GM19328 (cell line): ENCODE measurements around the gene LIG4.
"Not testable (repeated sequence)": the region's sequence is repeated elsewhere in the genome, so short reads cannot be mapped to it uniquely, and the experiment has no call there.

Experiments used
- ATAC-seq: cut with Tn5 transposase; IDR thresholded peaks from one replicate; pipeline ENCODE4 v1.9.1; 2021; ENCODE audit warnings: mild to moderate bottlenecking, moderate library complexity; ENCODE audit not compliant: unreplicated experiment

The LIG4 gene

DNA sequence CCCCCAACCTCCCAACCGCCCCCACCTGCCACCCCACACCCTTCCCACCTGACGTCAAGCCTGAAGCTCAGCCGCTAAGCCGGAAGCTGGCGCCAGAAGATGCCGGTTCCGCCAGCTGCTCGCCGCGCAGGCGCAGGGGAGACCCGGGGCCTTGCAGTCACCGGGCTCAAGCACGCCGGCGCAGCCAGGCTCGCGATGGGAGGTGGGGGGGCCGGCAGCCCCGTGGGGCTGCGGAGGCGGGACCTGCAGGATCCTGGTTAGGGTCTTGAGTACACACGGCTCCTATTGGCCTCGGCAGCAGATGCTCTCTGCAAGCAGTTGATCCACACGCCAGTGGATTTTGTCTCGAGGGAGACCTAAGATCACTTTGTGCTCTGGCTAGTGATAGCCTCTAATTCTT is at the start of gene LIG4:
LIG4 (minus strand) TSS at position 101 of the 400 bp plus-strand sequence. CDS start 4,268 bp downstream, outside the sequence.
- ATAC-seq = peak; percentile 54

GRCh38 chr13:108263621-108264355 is 48.5 kb upstream of the LIG4 start:
- ATAC-seq = no peak

GRCh38 chr13:108257248-108257647 is 41.9 kb upstream of the LIG4 start:
- no peak for ATAC-seq

DNA sequence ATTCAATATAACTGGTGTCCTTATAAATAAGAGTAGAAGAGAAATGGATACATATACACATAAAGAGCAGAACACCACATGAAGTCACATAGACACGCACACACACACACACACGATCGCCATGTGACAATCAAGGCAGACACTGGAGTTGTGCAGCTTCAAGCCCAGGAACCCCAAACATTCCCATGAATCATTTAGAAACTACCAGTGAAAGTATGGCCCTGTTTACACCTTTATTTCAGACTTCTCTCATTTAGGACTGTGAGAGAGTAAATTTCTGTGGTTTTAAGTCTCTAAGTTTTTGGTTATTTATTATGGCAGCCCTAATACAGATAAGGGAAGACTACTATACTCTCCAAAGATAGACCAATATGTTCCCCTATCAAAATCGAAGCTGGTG is 33.8 kb upstream of the LIG4 start:
- ATAC-seq = no peak

DNA sequence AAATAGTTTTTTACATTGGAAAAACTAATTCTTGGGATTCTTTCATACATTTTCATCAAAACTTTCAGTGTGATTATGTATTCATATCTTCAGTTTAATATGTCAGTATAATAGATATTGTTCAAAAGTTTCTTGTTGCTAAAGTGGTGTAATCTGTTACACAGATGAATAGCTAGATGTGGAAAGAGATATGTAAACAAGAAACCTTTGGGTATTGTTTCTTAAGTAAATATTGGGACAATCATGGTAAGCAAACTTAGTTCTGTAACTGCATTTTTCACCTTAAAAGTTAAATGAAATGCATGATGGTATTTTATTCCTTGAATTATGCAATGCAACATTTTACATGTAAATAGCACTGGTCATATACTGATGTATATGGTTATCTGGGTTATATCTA is 15.0 kb upstream of the LIG4 start:
- ATAC-seq = no peak

DNA sequence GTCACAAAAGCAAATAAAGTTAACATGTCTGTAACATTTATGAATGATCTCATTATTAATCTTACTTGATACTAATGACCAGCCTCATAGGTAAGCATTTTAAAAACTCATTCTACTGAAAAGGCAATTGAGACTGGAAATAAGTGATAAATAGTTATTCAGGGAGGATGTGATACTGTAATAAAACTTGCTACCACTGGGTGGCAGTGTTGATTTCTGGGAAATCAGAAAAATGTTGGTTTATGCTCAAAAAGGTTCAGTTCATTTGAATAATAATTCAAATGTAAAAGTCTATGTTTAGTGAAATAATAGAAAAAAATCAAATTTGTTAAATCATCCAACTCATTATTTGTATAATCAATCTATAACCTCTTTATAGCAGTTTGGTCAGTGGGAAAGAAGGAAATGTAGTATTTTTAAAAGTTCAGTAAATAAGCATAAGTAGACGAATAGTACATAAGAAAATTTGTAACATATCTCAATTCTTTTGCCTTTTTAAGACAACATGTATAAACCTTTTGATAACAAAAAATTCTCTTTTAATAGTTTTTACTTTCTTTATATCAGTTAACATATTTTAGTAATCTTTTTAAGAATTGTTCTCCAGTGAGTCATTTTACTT is 12.4 kb upstream of the LIG4 start:
- ATAC-seq = no peak

DNA sequence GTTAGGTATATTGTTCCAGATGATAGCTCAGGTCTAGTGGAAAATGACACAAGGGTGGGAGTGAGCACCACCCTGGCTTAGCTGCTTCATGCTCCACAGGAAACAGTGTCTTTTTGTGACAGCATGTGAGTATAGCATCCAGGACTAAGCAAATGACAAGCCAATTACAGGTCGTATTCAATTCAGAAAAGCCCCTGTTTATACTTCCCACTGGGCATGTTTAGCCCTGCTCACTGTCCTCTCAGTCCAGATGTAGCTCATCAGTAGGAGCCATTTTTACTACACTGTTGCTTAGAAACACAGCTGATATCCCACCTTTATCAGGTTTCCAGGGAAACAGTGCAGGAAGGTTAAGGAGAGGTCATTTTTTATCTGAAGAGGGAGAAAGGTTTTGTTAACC is 10.8 kb upstream of the LIG4 start:
- no peak for ATAC-seq

DNA sequence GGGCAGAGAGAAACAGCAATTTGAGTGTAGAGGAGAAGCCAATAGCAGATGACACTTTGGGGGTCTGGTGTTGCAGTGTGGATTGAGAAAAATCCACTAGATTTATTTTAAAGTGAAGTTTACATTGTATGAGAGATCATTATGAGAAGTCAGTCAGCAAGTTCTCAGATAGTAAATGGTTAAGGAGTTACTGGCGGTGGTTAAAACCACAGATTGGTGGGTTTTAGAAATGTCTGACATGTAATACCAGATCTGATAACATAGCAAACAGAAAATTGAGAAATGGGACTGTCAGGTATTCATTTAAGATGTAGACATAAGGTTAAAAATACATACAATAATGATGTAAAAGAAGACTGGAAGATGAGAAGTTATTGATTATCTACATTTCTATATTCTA is 10.1 kb upstream of the LIG4 start:
- no peak for ATAC-seq

DNA sequence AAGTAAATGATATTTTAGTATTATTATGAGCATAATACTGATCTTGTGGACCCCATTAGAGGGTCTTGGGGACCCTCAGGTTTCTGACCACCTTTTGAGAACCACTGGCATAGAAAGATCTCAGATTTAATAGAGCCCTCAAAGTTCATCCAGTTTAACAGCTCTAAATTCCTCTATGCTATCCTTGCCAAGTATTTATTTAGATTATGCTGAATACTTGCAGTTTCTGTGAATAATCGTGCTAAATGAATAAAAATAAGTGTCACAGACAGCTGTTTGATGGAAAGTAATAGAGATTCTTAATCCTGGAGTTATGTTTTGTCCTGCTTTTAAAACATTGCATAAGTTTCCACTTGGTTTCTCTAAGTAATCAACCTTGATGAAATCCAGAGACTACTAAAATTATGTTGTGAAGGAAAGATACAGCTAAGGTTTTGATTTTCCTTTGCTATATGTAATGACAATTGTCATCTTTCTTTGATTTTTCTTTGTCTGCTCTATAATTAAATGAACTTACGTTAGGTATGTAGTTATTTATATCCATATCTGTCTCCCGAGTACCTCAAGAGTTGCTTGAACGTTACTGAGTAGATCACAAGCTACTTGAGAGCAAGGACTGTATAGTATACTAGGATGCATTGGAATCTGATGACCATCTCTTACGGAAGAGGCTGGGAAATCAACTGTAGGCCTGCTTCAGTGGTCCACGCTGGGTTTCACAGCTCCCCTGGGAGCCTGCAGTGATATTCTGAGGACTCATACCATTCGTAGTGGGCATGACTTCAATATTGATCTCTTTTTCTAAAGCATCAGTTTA is 8.6 kb upstream of the LIG4 start:
- no peak for ATAC-seq

DNA sequence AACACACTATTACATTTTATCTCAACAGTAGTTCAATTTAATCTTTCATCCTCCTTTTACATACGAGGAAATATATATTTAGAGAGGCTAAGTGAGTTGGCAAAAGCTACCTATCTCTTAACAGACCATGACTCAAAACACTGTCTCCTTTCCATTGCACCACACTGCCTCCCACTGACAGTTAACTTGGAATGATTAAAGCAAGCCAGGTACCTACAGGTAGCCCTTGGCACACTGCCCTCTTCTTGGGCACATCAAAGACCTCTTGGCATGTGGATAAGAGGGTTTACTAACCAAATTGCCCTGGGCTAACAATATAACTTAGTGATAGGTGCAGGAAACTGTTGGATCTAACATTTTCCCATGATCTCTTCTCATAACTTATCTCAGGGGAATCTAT is 4.7 kb upstream of the LIG4 start:
- ATAC-seq = no peak

DNA sequence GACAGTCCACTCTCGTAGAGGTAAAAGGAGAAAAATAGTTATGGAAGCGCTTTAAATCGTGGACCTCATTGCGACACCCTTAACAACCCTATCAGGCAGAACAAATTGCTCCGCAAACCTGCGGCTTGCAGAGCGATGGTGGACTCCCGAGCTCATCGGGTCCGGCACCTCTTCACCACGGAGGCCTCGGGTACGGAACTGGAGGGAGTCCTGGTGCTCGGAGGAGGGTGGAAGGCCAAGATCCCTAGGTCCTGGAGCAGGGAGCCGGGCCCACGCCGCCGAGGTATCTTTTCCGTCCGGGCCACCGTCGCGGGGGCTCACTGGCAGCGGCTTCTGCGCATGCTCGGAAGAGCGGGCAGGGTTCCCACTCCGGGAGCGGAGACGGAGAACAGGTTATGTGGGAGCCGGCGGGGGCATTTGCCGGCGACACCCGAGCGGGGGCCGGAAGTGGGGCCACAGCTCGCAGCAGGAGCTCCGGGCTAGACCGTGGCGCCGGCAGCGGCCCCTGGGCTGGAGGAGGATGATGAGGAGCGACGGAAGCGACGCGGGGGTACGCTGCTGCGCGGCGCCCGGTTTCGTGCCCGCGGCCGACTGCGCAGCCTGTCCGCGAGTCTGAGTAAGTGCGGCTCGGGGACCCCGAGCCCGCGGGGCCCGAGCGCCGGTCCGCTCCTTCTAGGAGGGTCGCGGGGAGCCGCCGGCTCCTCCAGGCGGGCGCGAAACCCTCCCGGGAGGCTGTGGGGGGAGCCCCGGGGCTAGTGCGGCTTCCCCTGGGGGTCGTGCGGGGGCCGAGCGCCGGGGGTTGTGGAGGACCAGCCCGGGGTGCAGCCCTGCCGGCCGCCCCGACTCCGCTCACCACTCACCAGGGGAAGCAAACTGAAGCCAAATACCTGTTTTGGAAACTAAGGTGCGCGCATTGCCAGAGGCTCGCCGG is 3.0 kb upstream of the LIG4 start, which contains the start of gene ABHD13:
ABHD13 (plus strand) TSS at position 349 of the 931 bp plus-strand sequence. CDS start 10,827 bp downstream, outside the sequence.
- ATAC-seq = peak; percentile 73

- ATAC-seq = not testable (repeated sequence)
These were observed 2.1 kb upstream of the LIG4 start for GRCh38 chr13:108217307-108218043.

GRCh38 chr13:108214441-108215271 is 680 bp downstream of the LIG4 start:
- ATAC-seq = no peak

DNA sequence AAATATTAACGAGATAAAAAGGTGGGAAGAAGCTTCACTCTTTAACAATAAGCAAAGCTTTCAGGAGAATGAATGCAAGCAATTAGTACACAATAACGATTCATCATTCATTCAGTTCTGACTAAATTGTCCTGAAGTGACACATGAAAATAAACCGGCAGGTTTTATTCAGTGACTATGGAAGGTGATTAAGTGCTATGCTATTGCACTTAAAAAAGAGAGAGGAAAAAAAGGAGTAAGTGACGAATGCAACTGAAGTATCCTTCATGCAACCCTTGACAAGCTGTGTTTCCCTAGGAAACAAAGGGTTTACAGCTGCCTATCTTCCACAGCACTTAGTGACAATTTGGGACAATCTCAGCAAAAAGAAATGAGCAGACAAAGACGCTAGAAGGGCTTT is 1.4 kb downstream of the LIG4 start:
- ATAC-seq = no peak

DNA sequence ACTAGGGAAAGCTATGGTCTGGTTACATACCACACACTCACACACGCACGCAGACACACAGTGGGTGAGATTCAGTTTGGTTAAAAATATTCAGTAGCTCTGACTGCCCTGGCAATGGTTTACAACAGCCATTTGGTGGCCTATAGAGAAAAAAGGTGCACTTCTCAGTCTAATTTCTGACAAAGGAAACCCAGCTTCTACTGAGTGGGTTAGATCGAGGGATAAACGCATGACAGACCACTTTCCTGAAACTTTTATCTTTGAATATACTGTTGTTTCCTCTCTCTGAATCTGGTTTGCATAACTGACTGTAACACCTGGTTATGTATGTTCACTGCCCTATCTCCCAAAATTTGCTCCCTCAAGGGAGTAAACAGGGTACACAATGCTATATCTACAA is 2.5 kb downstream of the LIG4 start:
- peak; percentile 45 for ATAC-seq

DNA sequence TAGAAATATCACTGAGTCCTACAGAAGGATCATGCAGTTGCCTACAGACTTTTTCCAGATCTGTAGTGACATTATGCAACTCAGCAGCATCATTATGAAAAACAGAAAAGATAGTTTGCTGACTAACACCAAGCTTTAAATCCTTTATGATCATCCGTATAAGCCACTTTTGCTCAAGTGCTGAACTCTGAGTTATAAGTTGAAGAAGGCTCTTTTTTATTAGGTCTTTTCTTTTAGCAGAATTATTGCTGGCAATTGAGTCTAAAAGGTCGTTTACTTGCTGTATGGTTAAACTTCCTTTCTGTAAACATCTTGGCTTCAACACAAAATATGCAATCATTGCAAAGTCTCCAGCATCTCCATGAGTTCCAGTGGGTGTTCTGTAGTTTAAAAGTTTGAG is 4.8 kb downstream of the LIG4 start:
- no peak for ATAC-seq

- no peak for ATAC-seq
These were observed 14.4 kb downstream of the LIG4 start for GRCh38 chr13:108200781-108201398.

- no peak for ATAC-seq
These were observed 19.5 kb downstream of the LIG4 start for GRCh38 chr13:108195861-108196260.

GRCh38 chr13:108195146-108195545 is 20.2 kb downstream of the LIG4 start:
- ATAC-seq = no peak
